H1 (cell line): Measurements from ENCODE around the gene IKZF2.

Source experiments
- EZH2 ChIP-seq: fragments of 200-600 bp; sonication (generic); IDR thresholded peaks from 2 replicates; pipeline ENCODE4 v1.7.1; 2012; ENCODE audit warnings: low read depth, mild to moderate bottlenecking, moderate library complexity, low read length, inconsistent platforms; ENCODE audit not compliant: severe bottlenecking
- GABPA ChIP-seq: IDR thresholded peaks from 2 replicates; pipeline ENCODE4 v1.6.1; 2011; ENCODE audit warnings: mild to moderate bottlenecking, low read length, moderate library complexity, borderline replicate concordance; ENCODE audit not compliant: insufficient read depth
- GTF2F1 ChIP-seq: IDR thresholded peaks from 2 replicates; pipeline ENCODE4 v1.6.1; 2012; ENCODE audit warnings: low read depth, low read length, improper control_type of control experiment, borderline replicate concordance
- KDM1A ChIP-seq: fragments of 200-600, 300-600 bp; sonication (generic); IDR thresholded peaks from 2 replicates; pipeline ENCODE4 v1.7.1; 2016; ENCODE audit warnings: mild to moderate bottlenecking, low read length, borderline replicate concordance
- POLR2A ChIP-seq, 2 experiments: IDR thresholded peaks; 1 replicate in 1 of 2; 2 replicates in 1 of 2; pipeline ENCODE4 v1.6.1; 2011; ENCODE audit warnings: low read depth in 2 of 2, low read length in 2 of 2, mild to moderate bottlenecking in 2 of 2; ENCODE audit errors: control extremely low read depth in 1 of 2
- RAD21 ChIP-seq, 2 experiments: IDR thresholded peaks in 1 of 2; conservative IDR thresholded peaks in 1 of 2; 2 replicates each; pipeline ENCODE4 v1.6.1; 2011; ENCODE audit warnings: low read depth in 2 of 2, low read length in 2 of 2, improper control_type of control experiment in 1 of 2, inconsistent platforms in 1 of 2, mild to moderate bottlenecking in 1 of 2, moderate library complexity in 1 of 2
- TF ChIP-seq, protein P1 (sequence below), 3 experiments: IDR thresholded peaks; 1 replicate in 2 of 3; 2 replicates in 1 of 3; pipeline versions ENCODE4 v1.5.1 to v1.6.1; 2011; ENCODE audit warnings: low read length in 3 of 3, mild to moderate bottlenecking in 3 of 3, inconsistent platforms in 2 of 3, low read depth in 1 of 3, moderate library complexity in 1 of 3; ENCODE audit not compliant: insufficient read depth in 1 of 3; ENCODE audit errors: control extremely low read depth in 1 of 3
- TF ChIP-seq, protein P2 (sequence below): IDR thresholded peaks from 2 replicates; pipeline ENCODE4 v1.6.1; 2012; ENCODE audit warnings: low read length, inconsistent platforms
- TF ChIP-seq, protein P3 (sequence below): IDR thresholded peaks from 2 replicates; pipeline ENCODE4 v1.6.1; 2011; ENCODE audit warnings: low read depth, mild to moderate bottlenecking, low read length; ENCODE audit not compliant: insufficient read depth

DNA sequence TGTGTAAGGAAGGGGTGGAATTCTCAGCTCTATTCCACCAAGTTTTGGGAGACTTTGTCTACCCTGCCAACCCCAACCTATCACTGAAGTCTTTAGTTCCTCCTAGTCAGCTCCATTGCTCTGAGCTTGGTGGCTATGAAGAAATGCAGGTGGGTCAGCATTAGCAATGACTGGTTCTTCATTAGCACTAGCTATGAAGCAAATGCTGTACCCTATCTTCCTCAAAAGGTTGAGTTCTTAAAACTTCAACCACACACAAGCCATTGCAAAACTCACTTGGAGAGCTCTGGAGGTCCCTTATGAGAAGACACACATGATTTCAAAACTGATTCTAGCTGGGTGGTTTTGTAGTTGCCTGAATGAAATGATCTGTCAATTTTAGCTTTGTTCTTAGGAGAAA, 193.8 kb downstream of the IKZF2 start:
- TF ChIP-seq POLR2A (IDR thresholded peaks at IDR 0.05; ENCODE audit: control extremely low read depth in 1 of 2, low read depth in 2 of 2, low read length in 2 of 2) (no peak), RAD21 (IDR thresholded peaks at IDR 0.05 in 1 of 2, conservative IDR thresholded peaks at IDR 0.05 in 1 of 2; ENCODE audit: low read depth in 2 of 2, low read length in 2 of 2) (no peak), KDM1A (no peak), GTF2F1 (no peak), GABPA (no peak), EZH2 (no peak)
- TF ChIP-seq, protein P1, sequence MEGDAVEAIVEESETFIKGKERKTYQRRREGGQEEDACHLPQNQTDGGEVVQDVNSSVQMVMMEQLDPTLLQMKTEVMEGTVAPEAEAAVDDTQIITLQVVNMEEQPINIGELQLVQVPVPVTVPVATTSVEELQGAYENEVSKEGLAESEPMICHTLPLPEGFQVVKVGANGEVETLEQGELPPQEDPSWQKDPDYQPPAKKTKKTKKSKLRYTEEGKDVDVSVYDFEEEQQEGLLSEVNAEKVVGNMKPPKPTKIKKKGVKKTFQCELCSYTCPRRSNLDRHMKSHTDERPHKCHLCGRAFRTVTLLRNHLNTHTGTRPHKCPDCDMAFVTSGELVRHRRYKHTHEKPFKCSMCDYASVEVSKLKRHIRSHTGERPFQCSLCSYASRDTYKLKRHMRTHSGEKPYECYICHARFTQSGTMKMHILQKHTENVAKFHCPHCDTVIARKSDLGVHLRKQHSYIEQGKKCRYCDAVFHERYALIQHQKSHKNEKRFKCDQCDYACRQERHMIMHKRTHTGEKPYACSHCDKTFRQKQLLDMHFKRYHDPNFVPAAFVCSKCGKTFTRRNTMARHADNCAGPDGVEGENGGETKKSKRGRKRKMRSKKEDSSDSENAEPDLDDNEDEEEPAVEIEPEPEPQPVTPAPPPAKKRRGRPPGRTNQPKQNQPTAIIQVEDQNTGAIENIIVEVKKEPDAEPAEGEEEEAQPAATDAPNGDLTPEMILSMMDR (IDR thresholded peaks at IDR 0.05; ENCODE audit: control extremely low read depth in 1 of 3, insufficient read depth in 1 of 3, low read depth in 1 of 3, low read length in 3 of 3): no peak
- TF ChIP-seq, protein P2, sequence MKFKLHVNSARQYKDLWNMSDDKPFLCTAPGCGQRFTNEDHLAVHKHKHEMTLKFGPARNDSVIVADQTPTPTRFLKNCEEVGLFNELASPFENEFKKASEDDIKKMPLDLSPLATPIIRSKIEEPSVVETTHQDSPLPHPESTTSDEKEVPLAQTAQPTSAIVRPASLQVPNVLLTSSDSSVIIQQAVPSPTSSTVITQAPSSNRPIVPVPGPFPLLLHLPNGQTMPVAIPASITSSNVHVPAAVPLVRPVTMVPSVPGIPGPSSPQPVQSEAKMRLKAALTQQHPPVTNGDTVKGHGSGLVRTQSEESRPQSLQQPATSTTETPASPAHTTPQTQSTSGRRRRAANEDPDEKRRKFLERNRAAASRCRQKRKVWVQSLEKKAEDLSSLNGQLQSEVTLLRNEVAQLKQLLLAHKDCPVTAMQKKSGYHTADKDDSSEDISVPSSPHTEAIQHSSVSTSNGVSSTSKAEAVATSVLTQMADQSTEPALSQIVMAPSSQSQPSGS: no peak
- TF ChIP-seq, protein P3, sequence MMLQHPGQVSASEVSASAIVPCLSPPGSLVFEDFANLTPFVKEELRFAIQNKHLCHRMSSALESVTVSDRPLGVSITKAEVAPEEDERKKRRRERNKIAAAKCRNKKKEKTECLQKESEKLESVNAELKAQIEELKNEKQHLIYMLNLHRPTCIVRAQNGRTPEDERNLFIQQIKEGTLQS: no peak
